ENCODE results near the gene USP3.

GRCh38 chr15:63535689-63536088, 31.3 kb downstream of the USP3 start:
- no peak for TF ChIP-seq SIN3A (IDR thresholded peaks at IDR 0.05; ENCODE audit: low read depth, low read length)
- TF ChIP-seq, protein P1, sequence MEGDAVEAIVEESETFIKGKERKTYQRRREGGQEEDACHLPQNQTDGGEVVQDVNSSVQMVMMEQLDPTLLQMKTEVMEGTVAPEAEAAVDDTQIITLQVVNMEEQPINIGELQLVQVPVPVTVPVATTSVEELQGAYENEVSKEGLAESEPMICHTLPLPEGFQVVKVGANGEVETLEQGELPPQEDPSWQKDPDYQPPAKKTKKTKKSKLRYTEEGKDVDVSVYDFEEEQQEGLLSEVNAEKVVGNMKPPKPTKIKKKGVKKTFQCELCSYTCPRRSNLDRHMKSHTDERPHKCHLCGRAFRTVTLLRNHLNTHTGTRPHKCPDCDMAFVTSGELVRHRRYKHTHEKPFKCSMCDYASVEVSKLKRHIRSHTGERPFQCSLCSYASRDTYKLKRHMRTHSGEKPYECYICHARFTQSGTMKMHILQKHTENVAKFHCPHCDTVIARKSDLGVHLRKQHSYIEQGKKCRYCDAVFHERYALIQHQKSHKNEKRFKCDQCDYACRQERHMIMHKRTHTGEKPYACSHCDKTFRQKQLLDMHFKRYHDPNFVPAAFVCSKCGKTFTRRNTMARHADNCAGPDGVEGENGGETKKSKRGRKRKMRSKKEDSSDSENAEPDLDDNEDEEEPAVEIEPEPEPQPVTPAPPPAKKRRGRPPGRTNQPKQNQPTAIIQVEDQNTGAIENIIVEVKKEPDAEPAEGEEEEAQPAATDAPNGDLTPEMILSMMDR (IDR thresholded peaks at IDR 0.05 in 2 of 3, conservative IDR thresholded peaks at IDR 0.05 in 1 of 3; ENCODE audit: control insufficient read depth in 2 of 3, extremely low read depth in 1 of 3, insufficient read depth in 1 of 3, low read depth in 3 of 3, low read length in 3 of 3): no peak
- TF ChIP-seq ETV6 (conservative IDR thresholded peaks at IDR 0.05 in 1 of 2, IDR thresholded peaks at IDR 0.05 in 1 of 2; ENCODE audit: borderline replicate concordance in 1 of 2, low read depth in 1 of 2): no peak
